Left hindlimb (tissue), 1 donor: ENCODE data around the gene PLEKHG3.

Source experiments
- DNase-seq: peaks from one replicate; pipeline ENCODE4 v3.0.0-alpha.2; 2018

The PLEKHG3 gene

DNA sequence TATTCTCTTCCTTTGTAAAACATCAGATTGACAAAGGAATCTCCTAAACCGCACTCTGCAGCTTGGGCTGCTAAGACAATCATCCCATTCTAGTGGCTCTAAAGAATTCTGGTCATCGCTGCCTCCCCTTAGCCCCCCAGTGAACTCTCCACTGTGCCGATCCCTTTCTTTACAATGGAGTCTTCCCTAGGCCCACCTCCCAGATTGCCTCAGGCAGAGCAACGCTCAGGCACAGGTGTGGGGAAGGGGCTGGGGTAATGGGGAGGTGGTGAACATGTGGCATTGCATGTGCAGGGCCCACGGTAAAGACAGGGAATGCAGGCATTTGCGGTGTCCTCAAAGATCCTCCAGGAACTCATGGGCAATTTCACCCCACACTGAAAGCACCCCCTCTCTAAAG is 86.3 kb downstream of the PLEKHG3 start:
- no peak for DNase-seq

DNA sequence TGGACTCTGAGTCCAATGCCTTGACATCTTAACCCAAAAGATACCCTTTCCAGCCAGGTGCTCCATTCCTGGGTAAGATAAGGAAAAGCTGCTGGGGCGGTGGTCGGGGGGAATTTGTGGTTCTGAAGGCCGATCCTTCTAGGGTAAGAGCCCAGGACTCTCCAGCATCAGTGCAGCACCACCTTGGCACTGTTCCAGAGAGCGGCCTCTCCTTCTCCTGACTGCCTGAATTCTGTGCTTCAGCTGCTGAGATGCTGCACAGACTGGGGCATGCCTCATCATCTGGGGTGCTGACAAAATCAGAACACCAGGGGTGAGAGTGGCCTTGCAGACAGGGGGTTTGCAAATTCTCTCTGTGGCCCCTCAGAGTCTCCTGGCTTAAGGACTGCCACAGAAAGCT is 88.0 kb downstream of the PLEKHG3 start:
- no peak for DNase-seq

DNA sequence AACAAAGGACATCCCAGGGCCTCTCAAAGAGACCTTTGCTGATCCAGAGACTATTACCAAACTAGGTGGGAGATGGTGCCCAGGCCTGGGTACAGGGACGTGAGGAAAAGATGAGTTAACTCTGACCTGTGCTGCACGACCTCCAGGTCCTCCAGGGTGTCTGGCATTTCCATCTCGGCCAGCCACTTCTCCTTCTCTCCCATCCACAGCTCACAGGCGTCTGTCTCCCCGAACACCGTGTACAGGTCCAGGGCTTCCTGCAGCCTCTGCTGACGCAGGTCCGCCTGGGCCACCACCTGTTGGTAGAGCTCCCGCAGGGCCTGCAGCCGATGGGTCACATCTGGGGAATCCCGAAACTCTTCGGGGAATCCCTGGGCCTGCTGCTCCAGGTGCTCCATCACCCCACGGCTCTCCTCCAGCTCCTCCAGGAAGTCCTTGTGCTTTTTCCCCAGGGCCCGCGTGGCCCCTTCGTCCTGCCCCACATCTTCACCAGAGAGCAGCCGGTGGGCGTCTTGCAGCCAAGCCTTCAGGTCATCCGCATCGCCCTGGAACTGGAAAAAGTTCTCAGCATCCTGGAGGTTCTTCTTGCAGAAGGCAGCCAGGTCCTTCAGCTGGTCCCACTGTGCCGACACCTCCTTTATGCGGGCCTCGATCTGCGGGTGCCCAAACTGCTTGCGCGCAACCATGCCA is 88.8 kb downstream of the PLEKHG3 start:
- DNase-seq, result no peak

DNA sequence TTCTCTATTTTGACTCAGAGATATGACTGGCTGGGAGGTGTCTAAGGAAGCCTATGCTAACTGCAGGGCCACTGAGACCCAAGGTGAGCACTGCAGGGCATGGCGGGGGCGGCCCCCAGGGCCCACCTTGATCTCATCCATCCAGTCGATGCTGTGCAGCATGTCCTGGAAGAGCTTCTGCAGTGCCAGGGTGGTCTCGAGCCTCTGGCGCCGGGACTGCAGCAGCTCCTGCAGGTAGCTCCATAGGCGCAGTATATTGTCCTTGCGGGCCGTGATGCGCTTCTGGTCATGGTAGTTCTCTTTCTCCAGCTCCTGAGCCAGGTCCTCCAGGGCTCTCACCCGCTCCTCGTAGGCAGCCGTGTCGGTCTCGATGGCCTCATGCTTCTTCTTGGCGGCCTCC is 91.0 kb downstream of the PLEKHG3 start:
- no peak for DNase-seq

DNA sequence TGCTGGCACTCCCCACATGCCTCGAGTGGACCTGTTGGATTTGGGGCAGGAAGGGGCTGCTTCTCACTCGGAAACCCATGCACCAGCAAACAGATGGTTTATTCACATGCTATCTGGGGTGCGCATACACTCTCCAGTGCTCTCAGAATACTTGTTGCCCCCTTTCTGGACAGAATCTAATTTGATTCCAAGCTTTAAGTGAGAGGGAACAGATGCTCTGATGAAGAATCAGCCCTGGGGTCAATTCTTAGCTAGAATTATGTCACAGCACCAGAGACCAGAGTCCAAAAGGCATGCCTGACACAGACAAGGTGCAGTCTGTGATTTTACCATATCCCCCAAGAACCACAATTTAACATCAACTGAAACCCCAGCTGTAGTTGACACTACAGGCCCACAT is 91.7 kb downstream of the PLEKHG3 start:
- DNase-seq, result no peak

DNA sequence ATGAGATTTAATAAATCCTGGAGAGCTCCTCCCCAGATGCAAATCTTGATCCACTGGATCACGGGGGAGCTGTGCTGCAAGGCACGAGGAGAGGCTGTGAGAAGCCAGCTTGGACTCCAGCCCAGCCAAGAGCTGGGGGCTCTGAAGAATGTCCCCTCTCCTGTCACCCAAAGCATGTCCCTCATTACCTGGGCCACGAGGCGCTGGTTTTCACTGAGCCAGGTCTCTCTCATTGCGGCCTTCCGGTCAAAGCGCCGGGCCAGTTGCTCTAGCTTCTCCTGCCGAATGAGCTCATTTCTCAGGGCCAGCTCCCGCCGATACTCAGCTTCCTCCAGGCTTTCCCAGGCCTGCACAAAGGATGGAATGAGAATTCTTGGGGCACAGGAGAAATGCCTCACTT is 92.1 kb downstream of the PLEKHG3 start:
- DNase-seq, result no peak

DNA sequence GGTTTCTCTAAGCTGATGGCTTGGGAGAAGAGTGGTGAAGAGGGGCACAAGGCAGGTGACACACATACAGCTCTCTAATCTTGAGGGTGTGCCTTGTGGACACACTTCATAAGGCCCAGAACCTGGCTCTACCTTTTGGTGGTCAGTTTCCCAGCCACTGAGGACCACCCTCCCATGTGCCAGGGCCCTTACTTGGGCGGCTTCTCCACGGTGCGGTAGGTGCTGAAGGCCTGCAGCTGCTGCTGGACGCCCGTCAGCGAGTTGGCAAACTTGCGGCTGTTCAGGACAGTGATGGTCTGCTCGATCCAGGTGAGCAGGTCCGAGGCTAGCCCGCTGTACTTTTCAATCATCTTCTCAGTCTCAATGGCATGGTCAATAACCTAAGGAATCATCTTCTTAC is 95.3 kb downstream of the PLEKHG3 start:
- no peak for DNase-seq
